Measurements from ENCODE around the gene ACOT13.

DNA sequence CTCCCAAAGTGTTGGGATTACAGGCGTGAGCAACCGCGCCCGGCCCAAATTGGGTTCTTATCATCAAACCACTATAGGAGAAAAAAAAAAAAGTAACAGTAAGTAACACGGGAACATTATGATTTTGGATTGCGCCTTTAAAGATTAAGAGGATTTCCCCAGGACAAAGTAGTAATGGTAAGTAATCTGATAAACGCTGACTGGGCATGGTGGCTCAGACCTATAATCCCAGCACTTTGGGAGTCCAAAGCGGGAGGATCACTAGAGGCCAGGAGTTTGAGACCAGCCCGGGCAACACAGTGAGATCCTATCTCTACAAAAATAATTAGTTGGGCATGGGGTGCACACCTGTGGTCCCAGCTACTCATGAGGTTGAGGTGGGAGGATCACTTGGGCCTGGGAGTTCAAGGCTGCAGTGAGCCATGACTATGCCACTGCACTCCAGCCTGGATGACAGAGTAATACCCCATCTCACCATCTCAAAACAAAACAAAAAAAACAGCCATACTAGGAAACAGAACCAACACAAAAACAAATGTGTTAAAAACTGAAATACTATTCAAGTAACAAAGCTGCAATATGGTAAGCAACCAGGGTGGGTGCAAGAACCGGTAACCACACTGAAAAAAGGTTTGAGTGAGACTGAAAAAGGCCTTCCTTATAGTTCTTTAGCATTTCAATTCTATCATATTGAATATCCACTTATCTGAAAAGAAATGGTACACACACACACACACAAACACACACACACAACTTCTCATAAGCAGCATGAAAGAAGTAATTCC lies 43.8 kb downstream of the ACOT13 start:
- TF ChIP-seq ESRRA (IDR thresholded peaks at IDR 0.05; ENCODE audit: borderline replicate concordance, low read length) (no peak), RFX5 (IDR thresholded peaks at IDR 0.05) (no peak), POLR2A (IDR thresholded peaks at IDR 0.05; ENCODE audit: low read length) (no peak), RAD21 (conservative IDR thresholded peaks at IDR 0.05 in 1 of 2, IDR thresholded peaks at IDR 0.05 in 1 of 2) (no peak)
- TF ChIP-seq, protein P1, sequence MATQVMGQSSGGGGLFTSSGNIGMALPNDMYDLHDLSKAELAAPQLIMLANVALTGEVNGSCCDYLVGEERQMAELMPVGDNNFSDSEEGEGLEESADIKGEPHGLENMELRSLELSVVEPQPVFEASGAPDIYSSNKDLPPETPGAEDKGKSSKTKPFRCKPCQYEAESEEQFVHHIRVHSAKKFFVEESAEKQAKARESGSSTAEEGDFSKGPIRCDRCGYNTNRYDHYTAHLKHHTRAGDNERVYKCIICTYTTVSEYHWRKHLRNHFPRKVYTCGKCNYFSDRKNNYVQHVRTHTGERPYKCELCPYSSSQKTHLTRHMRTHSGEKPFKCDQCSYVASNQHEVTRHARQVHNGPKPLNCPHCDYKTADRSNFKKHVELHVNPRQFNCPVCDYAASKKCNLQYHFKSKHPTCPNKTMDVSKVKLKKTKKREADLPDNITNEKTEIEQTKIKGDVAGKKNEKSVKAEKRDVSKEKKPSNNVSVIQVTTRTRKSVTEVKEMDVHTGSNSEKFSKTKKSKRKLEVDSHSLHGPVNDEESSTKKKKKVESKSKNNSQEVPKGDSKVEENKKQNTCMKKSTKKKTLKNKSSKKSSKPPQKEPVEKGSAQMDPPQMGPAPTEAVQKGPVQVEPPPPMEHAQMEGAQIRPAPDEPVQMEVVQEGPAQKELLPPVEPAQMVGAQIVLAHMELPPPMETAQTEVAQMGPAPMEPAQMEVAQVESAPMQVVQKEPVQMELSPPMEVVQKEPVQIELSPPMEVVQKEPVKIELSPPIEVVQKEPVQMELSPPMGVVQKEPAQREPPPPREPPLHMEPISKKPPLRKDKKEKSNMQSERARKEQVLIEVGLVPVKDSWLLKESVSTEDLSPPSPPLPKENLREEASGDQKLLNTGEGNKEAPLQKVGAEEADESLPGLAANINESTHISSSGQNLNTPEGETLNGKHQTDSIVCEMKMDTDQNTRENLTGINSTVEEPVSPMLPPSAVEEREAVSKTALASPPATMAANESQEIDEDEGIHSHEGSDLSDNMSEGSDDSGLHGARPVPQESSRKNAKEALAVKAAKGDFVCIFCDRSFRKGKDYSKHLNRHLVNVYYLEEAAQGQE (IDR thresholded peaks at IDR 0.05) = no peak

Measured in A549 (cell line).